NCI-H524 treated with DMSO at 0.1 percent for 48 hours (cell line): Measurements from ENCODE around the gene RORC.

Experiments
- DNase-seq: peaks from one replicate; lab custom pipeline; 2025; lab: John Stamatoyannopoulos, UW

The RORC gene

DNA sequence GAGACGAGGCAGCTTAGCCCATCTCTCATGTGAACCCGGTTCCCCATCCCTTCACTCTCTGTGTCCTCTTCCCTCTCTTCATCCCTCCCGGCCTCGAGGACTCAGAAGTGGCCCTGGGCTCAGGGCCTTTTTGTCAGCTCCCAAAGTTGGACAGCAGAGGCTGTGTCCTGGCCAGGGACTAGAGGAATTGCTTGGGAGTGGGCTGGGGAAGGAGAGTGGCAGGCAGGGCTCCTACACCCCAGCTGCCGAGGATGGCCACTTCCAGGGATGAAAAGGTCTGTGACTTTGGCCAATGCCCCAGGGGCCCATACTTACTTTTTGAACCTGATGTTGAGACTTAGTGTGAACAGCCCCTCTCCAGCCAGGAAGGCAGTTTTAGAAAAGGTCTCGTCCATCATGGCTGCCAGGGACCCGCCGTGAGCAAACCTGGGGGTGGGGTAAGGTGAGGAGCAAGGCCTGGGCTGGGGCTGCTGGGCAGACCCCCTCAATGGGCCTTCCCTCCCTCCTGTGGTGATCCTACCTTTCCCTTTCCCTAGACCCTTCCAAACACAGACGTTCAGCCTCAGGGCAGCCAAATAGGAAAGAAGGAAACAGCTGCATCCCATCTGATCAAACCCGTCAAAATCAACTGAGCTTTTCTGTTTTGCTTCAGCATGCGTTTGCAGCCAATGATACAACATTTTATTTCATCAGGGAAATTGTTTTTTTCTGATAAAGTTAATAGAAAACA, 16.4 kb upstream of the RORC start:
- no peak for DNase-seq

DNA sequence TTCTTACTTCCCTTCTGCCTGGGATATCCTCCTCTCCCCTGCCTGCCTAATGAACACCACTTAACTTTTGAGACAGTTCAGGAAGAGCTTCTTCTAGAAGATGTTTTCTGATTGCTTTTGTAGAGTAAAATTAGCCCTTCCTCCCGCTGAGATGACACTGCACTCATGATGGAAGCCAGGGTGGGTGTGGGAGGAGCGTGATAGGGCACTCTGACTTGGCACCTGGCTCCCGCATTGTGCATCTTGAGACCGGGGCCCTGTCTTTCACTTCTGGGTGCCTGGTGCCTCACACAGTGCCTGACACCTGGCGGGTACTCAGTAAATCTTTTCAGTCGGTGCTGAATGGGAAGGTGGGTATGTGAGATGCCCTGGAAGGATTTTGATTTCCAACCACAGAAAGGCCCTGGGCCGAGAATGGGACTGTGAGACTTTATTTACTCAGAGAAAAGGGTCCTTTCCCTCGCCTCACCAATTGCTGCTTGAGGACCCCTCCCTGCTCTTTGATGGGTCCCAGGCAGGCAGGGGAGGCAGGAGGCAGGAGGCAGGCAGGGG, 15.2 kb upstream of the RORC start:
- no peak for DNase-seq

DNA sequence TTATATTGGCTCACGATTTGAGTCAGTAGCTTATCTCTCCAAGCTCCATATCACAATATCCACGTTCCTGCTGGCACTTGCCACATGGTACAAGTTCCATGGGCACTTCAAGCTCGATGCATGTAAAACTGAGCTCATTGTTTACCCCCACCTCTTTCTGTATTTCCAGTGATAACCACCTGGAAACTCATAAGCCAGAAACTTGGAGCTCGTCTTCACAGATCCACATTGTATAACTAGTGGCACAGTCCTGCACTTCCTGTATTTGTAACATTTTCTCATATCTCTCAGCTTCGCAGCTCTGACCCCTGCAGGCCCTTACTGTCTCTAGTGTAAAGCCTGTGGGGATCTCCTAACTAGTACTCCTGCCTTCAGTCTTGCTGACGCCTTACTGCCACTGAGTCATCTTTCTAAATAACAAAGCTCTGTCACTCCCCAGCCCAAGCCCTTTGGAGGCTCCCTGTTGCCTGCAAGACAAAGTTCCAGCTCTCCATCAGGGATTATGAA, 14.5 kb upstream of the RORC start:
- no peak for DNase-seq

DNA sequence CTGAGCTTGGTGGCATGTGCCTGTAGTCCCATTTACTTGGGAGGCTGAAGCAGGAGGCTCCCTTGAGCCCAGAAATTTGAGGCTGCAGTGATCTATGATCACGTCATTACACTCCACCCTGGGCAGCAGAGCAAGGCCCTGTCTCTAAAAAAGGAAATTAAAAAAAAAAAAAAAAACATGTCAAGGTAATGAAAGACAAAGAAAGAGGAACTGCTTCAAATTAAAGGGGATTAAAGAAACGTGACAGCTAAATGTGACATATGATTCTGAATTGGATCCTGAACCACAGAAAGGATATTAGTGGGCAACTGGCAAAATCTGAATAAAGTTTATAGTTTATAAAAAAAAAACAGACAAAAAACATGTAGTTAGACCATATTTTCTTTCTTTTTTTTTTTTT, 11.8 kb upstream of the RORC start:
- DNase-seq: no peak

DNA sequence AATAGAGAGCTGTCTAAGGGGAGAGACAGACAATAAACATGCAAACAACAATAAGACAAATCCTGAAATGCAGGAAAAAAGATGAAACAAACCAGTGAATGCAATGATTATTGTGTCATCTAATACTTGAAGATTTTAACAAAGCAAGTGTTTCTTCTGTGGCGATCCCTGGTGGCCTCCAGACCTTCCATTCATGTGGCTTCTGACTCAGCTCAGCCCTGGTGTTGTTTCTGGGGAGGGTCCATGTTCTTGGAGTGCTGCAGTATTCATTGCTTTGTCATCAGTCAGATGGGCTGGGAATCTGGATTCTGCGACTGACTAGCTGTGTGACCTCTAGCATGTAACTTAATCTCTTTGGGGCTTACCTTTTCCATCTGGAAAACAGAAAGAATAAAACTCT, 9.5 kb upstream of the RORC start:
- no peak for DNase-seq

DNA sequence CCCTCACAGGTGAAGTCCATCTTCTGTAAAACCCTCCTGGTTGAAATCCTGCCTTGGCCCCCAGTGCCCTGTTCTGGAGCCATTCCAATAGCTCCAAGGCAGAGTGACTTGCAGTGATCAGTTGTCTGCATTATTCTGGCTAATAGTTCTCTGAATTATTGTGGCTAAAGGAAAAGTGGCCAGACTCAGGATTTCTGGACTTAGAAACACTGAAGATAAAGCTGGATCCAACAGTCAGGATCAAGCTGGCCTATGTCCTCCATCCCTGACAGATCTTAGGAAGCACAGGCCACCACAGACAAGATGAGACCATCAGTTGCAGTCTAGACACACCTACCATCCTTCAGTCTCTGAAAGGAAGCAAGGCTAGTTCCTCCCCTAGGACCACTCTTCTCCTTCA, 8.8 kb upstream of the RORC start:
- no peak for DNase-seq

GRCh38 chr1:151839457-151840403, 8.1 kb upstream of the RORC start, which contains the start of gene C2CD4D:
C2CD4D (minus strand) TSS chr1:151839820; CDS start chr1:151838989, 831 bp downstream.
- no peak for DNase-seq

- no peak for DNase-seq
Observed at GRCh38 chr1:151839082-151839412, 7.4 kb upstream of the RORC start.

- DNase-seq: no peak
Observed at GRCh38 chr1:151838222-151839081, 6.8 kb upstream of the RORC start.

DNA sequence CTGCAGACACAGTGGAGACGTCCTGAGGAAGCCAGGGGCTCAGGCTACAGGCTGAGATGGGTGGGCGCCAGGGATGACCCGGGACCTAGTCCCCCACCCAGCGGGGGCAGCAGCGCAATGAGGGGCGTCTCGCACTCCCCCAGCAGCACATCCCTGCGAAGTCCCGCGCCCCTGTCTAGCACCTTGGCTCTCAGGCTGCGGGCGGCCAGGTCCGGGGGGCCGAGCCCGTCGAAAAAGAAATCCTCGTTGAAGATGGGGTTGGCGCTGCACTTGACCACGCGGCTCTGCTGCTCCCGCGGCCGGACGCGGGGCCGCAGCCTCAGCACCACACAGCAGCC, 6.3 kb upstream of the RORC start:
- DNase-seq: no peak

GRCh38 chr1:151837197-151837596, 5.6 kb upstream of the RORC start:
- no peak for DNase-seq

- DNase-seq: no peak
Observed at GRCh38 chr1:151835596-151835995, 4.0 kb upstream of the RORC start.

GRCh38 chr1:151834239-151834638, 2.6 kb upstream of the RORC start:
- DNase-seq: no peak

- DNase-seq: no peak
Observed at GRCh38 chr1:151833172-151833900, 1.7 kb upstream of the RORC start.

DNA sequence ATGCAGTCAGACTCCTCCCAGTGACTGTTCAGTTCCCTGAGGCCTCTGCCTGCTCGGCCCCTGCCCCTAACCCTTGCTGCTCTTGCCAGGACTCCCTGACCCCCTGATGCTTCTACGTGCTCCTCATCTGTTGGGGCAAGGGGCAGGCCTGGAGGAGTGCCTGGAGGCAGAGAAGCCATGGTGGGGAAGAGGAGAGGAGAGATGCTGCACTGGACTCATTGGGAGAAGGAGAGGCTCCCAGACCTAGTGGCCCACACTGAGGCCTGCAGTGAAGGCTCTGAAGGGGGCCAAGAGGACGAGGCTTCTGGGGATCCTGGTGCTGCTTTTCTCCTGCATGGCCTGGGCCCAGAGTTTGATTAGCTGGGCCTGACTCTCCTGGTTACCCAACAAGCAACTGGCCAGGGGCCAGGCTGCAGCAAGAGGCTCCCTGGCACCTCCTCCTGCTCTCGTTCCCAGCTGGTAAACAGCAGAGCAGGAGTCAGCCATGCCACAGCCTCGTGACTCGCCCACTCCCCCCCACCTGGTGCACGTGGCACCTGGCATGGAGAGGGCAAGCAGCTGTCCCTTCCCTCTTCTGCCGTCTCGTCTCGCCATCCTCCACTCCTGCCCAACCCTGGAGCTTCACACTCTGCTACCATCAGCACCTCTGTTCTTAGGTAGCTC, 847 bp upstream of the RORC start:
- DNase-seq: no peak

DNA sequence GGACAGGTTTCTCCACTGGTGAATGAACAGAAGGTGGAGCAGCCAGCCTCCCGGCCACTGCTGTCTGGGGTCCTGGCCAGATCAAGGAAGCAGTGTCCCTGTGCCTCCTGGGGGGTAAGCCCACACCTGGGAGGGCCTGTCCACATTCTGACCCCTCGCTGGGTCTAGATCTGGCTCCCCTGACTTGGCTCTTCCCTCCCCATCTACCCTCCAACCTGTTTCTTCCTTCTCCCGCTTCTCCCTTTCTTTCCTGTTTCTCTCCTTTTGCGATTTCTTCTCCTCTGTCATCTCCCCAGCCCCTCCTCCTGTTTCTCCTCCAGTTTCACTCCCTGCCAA, 378 bp downstream of the RORC start:
- DNase-seq: no peak

DNA sequence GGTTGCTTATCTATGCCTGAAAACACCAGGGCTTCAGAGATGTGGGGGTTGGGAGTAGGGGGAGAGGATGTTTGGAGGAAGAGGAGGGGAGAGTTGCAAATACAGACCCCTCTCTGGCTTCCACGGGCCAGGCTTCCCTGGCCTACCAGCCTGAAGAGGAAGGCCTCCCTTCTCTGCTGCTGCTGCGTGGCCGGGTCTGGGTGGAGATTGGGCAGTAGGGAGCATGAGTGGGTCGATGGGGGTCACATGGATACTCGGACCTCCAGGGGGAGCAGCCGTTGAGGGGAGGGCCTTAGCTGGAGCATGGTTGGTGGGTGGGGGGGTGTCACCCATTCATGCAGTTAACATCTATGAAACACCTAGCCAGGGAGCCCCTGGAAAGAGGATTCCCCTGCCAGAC, 1.5 kb downstream of the RORC start:
- no peak for DNase-seq

DNA sequence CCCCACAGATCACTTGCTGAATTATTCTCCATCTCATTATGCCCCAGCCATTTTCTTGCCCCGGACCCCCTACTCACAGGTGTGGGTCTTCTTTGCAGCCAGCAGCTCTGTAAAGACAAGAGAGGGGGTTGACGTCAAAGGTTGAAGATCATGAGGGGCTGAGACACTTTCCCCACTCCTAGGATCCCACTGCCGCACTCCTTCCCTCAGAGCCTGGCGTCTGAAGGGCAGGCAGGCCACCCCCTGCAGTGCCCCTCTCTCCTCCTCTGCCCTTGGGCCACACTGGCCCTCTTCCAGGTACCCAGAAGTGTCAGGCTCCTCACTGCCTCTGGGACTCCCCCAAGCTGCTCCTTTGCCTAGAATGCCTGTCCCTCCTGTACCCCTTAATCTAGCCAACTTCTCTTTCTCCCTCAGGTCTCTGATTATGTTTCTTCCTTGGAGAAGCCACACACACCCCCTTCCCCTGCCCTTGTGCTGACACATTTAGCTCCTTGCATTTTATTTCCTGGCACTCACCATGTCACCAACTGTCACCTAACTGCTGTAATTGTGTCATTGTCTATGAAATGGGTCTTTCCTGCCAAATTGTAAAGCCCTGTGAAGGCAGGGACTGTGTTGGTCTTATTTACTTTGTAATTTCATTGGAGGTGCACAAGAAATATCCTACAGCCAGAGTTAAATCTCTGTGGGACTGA, 2.1 kb downstream of the RORC start:
- no peak for DNase-seq

DNA sequence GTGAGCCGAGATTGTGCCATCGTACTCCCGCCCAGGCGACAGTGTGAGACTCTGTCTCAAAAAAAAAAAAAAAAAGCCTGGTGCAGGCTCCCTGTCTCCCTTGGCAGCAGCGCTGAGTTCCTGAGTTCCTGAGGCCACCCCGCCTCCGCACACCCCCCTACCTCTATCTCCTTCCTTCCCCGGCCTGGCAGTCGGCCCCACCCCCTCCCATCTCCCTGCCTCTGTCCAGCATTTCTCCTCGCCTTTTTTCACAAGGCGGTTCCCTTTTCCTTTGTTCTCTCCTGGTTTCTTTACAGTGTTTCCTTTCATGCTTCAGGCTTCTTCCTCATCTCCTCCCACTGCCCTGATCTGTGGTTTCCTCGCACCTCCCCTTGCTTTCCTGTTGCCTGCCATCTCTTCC, 2.7 kb downstream of the RORC start:
- no peak for DNase-seq

GRCh38 chr1:151827853-151828252, 3.7 kb downstream of the RORC start:
- DNase-seq: no peak
